Prostate gland (tissue), 2 donors: Measurements from ENCODE around the gene CFAP92.

Experiments
- CTCF ChIP-seq, 4 experiments: fragments of 200-600 bp in 2 of 4; fragments of 450-650 bp in 2 of 4; sonication (generic) in 2 of 4; IDR thresholded peaks; 1 replicate in 3 of 4; 2 replicates in 1 of 4; pipeline ENCODE4 v1.5.1; 2016 to 2019; ENCODE audit warnings: antibody characterized with exemption in 4 of 4, mild to moderate bottlenecking in 2 of 4, moderate library complexity in 2 of 4
- POLR2A ChIP-seq: fragments of 450-650 bp; IDR thresholded peaks from one replicate; pipeline ENCODE4 v1.6.1; 2016; ENCODE audit warnings: antibody characterized with exemption, mild to moderate bottlenecking

GRCh38 chr3:128884992-128885391 is 108.9 kb downstream of the CFAP92 start:
- TF ChIP-seq CTCF (IDR thresholded peaks at IDR 0.05) (no peak), POLR2A (no peak)
